K562 (cell line): Measurements from ENCODE around the gene GPHN. TPM values are rescaled to one million over a fixed set of nuclear protein-coding genes. Genes with fewer than 3 reads are reported as not detected.

ENCODE experiments used
- ATAC-seq: fragments of 200-7000 bp; cut with Tn5 transposase; 3 replicates; pipeline ENCODE4 v1.9.1; 2020; ENCODE audit warnings: moderate library complexity
- BruUV-seq: library from RNA; stranded (reverse); fragments of 400-500 nt; replicated peaks from 2 replicates; lab custom pipeline; 2021; lab: Mats Ljungman, UMichigan
- CTCF ChIA-PET: fragments of 300-600 bp; formaldehyde crosslinking; extraction: SDS; loops from one replicate; lab custom pipeline; 2021; ENCODE audit warnings: low intra/inter-chr PET ratio; lab: Yijun Ruan, JAX
- POLR2A ChIA-PET: fragments of 300-600, 350-650 bp; sonication (Branson Sonifier 250); formaldehyde crosslinking; extraction: SDS; loops from one replicate; lab custom pipeline; 2021; ENCODE audit warnings: antibody characterized with exemption, inconsistent platforms; lab: Yijun Ruan, JAX
- DNase-seq, 4 experiments: peaks; one replicate each; pipeline versions ENCODE4 v3.0.0 to v3.0.0-alpha.2; 2011 to 2018; ENCODE audit warnings: low spot score in 3 of 4, mixed read lengths in 3 of 4; ENCODE audit errors: extremely low read depth in 1 of 4
- FAIRE-seq: peaks from 2 replicates; lab custom pipeline; 2011; peaks lifted over from hg19 to GRCh38; lab: Jason Lieb, UNC
- H2AFZ ChIP-seq: 2 replicates; pipeline ENCODE4 v1.6.0; 2011; ENCODE audit warnings: low read depth, low read length, control low read depth, inconsistent platforms
- H3K27ac ChIP-seq: fragments of 200-600 bp; 3 replicates; pipeline ENCODE4 v1.8.0; 2011; ENCODE audit warnings: low read depth, mild to moderate bottlenecking, control low read depth, inconsistent platforms, low read length, moderate library complexity, mixed read lengths; ENCODE audit errors: extremely low read depth
- H3K27me3 ChIP-seq, 2 experiments: fragments of 300-600 bp in 1 of 2; 2 replicates in 1 of 2; 3 replicates in 1 of 2; pipeline versions ENCODE4 v1.6.0 to v1.8.0; 2011; ENCODE audit warnings: inconsistent platforms in 2 of 2, low read length in 2 of 2, mild to moderate bottlenecking in 1 of 2, mixed read lengths in 1 of 2, moderate library complexity in 1 of 2; ENCODE audit not compliant: control insufficient read depth in 2 of 2, insufficient read depth in 2 of 2
- H3K36me3 ChIP-seq: fragments of 300-600 bp; 3 replicates; pipeline ENCODE4 v1.8.0; 2011; ENCODE audit warnings: mild to moderate bottlenecking, low read length, inconsistent platforms; ENCODE audit not compliant: control insufficient read depth, insufficient read depth
- H3K4me1 ChIP-seq, 2 experiments: fragments of 200-600 bp in 1 of 2; replicated peaks in 1 of 2; 2 replicates in 1 of 2; 3 replicates in 1 of 2; pipeline versions ENCODE4 v1.5.1 to v1.8.0; 2011; ENCODE audit warnings: inconsistent platforms in 2 of 2, low read length in 2 of 2, mild to moderate bottlenecking in 1 of 2, mixed read lengths in 1 of 2, moderate library complexity in 1 of 2; ENCODE audit not compliant: control insufficient read depth in 2 of 2, insufficient read depth in 2 of 2
- H3K4me2 ChIP-seq: 2 replicates; pipeline ENCODE4 v1.6.1; 2011; ENCODE audit warnings: low read length, control low read depth, inconsistent platforms, mixed read lengths; ENCODE audit not compliant: insufficient read depth
- H3K4me3 ChIP-seq: fragments of 200-600 bp; sonication (generic), shearing (Covaris generic); 2 replicates; pipeline ENCODE4 v1.5.1; 2016; ENCODE audit warnings: control low read depth, inconsistent platforms
- H3K79me2 ChIP-seq: fragments of 200-600 bp; 3 replicates; pipeline ENCODE4 v1.8.0; 2011; ENCODE audit warnings: low read length, inconsistent platforms; ENCODE audit not compliant: control insufficient read depth, insufficient read depth
- H3K9ac ChIP-seq, 2 experiments: 2 replicates each; pipeline versions ENCODE4 v1.6.0 to v1.6.1; 2011; ENCODE audit warnings: low read depth in 2 of 2, low read length in 2 of 2, control low read depth in 1 of 2, inconsistent platforms in 1 of 2, mild to moderate bottlenecking in 1 of 2, mixed read lengths in 1 of 2; ENCODE audit not compliant: insufficient read depth in 1 of 2
- H3K9me1 ChIP-seq: one replicate; pipeline ENCODE4 v1.6.0; 2011; ENCODE audit warnings: inconsistent platforms, mild to moderate bottlenecking, low read length, moderate library complexity; ENCODE audit not compliant: control insufficient read depth, insufficient read depth
- H3K9me3 ChIP-seq: replicated peaks from 2 replicates; pipeline ENCODE4 v1.5.1; 2011; ENCODE audit warnings: low read depth, low read length, inconsistent platforms; ENCODE audit not compliant: control insufficient read depth, insufficient read depth
- H4K20me1 ChIP-seq: replicated peaks from 2 replicates; pipeline ENCODE4 v1.6.1; 2011; ENCODE audit warnings: low read length, inconsistent platforms, mixed read lengths; ENCODE audit not compliant: control insufficient read depth, insufficient read depth
- CTCF ChIP-seq, 3 experiments: IDR thresholded peaks in 2 of 3; conservative IDR thresholded peaks in 1 of 3; 2 replicates each; pipeline ENCODE4 v1.5.1; 2011 to 2012; ENCODE audit warnings: low read length in 3 of 3, mild to moderate bottlenecking in 3 of 3, control low read depth in 2 of 3, improper control_type of control experiment in 1 of 3, inconsistent platforms in 1 of 3, low read depth in 1 of 3, mixed read lengths in 1 of 3, moderate library complexity in 1 of 3; ENCODE audit not compliant: insufficient read depth in 2 of 3
- TEAD1 ChIP-seq, 2 experiments: fragments of 450-650 bp in 1 of 2; sonication (generic) in 1 of 2; formaldehyde crosslinking; IDR thresholded peaks; 2 replicates each; pipeline versions ENCODE4 v1.4.0 to v1.8.0; 2020 to 2022; ENCODE audit warnings: mild to moderate bottlenecking in 2 of 2, missing genetic modification reagents in 1 of 2
- TEAD2 ChIP-seq: fragments of 450-650 bp; IDR thresholded peaks from 2 replicates; pipeline ENCODE4 v1.6.1; 2016; ENCODE audit warnings: missing genetic modification characterization, control low read depth, missing compliant biosample characterization
- TEAD4 ChIP-seq, 2 experiments: sonication (generic) in 1 of 2; formaldehyde crosslinking in 1 of 2; IDR thresholded peaks; 2 replicates each; pipeline versions ENCODE4 v1.6.1 to v1.8.0; 2012 to 2022; ENCODE audit warnings: borderline replicate concordance in 1 of 2, inconsistent platforms in 1 of 2, low read length in 1 of 2, mild to moderate bottlenecking in 1 of 2, missing genetic modification reagents in 1 of 2
- ZNF134 ChIP-seq: fragments of 250-450 bp; sonication (Bioruptor Pico); conservative IDR thresholded peaks from 2 replicates; pipeline ENCODE4 v1.4.0; 2020
- WGBS: fragments of 100-300 bp; shearing (Covaris generic); methylation state at CpG from one replicate; pipeline ENCODE4 v1.1.6; 2016; ENCODE audit warnings: low coverage, mixed read lengths; ENCODE audit not compliant: insufficient coverage; ENCODE audit errors: missing lambda C conversion rate; 5-methylcytosine and 5-hydroxymethylcytosine counted together
- in situ Hi-C: fragments of 300-500 bp; cut with MboI; formaldehyde crosslinking; loops from 4 replicates; pipeline ENCODE4 v1.15.0; 2018; ENCODE audit warnings: inconsistent platforms, mixed read lengths
- intact Hi-C: fragments of 100-400 bp; cut with micrococcal nuclease; formaldehyde crosslinking; loops from 2 replicates; pipeline ENCODE4 v1.14.2; 2022
- polyA plus RNA-seq, 8 experiments: library from polyadenylated mRNA; depleted of rRNA in 4 of 8; stranded (reverse) in 5 of 8; unstranded in 3 of 8; fragments of >200 nt; fragmentation: Nextera tagmentation in 2 of 8; fragmentation: Illumina TruSeq in 1 of 8; extraction: Ambion mirVana in 2 of 8; extraction: Trizol in 1 of 8; gene quantifications; 2 replicates each; pipeline versions ENCODE4 v1.2.1 to v1.2.3, GENCODE V29; 2011 to 2014; ENCODE audit warnings: inconsistent platforms in 1 of 8, missing spikeins in 1 of 8
- total RNA-seq, 7 experiments: library from RNA; depleted of rRNA in 6 of 7; stranded (reverse); fragments of >200 nt in 6 of 7; fragmentation: Illumina TruSeq in 2 of 7; extraction: Trizol in 2 of 7; gene quantifications; 2 replicates each; pipeline versions ENCODE4 v1.2.1 to v1.2.3, GENCODE V29; 2011 to 2021; ENCODE audit warnings: low replicate concordance in 1 of 7

The GPHN gene
- total and polyA plus RNA-seq, 9 of the 15 experiments (the other 6 are each of a cell fraction or from before 2014, with no cell fraction given), result 5.9 to 16.0 (median 11.4) TPM

DNA sequence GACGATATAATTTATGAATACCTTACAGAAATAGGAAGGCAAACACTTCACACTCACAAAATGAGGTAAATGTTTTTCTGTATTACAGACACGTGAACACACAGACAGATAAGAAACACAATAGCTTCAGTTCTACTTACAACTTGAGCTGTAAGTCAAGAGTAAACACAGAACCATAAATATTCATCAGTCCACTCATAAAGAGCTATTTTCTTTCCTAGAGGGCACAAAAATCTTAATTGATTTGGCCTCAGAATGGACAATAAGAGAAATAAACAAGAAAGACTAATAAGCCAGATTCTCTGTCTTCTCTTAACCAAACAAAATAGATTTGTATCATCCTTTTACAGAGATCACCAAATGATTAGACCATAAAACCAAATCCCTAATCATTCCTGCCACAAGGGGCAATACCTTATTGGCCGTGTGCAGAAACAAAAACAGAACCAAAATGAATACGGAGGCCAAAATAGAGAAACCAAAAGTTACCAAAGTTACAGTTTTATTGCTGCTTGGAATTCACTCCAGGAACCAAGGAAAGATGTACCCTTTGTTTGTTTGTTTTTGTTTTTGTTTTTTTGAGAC, 643.2 kb downstream of the GPHN start:
- Histone ChIP-seq H2AFZ (no peak overlapping the region), H4K20me1 (no peaks in the 10 kb centered on the region), H3K9me3 (no peaks in the 10 kb centered on the region), H3K4me3 (no peak overlapping the region), H3K79me2 (no peaks in the 10 kb centered on the region), H3K9ac (no peak overlapping the region), H3K36me3 (no peaks in the 10 kb centered on the region), H3K27ac (no peak overlapping the region), H3K27me3 (no peaks in the 10 kb centered on the region), H3K4me2 (no peak overlapping the region), H3K4me1 (no peaks in the 10 kb centered on the region), H3K9me1 (no peaks in the 10 kb centered on the region)
- 43% methylated on average over 4 of the region's 4 CpGs for WGBS
- no TSS peak for BruUV-seq
- intact Hi-C loops (no loop called here), in situ Hi-C loops (no loop called here)
- ChIA-PET POLR2A (interaction anchor here (0.6 kb wide), 1 partner anchor 11 kb away, joined by 3 read pairs; no protein-coding TSS in a partner anchor), CTCF (no interaction called here)
- ATAC-seq, result no peak
- no peak for FAIRE-seq
- no peak for DNase-seq
- TF ChIP-seq ZNF134 (CRISPR knock-in tag) (no peak), TEAD1 (CRISPR knock-in tag; IDR thresholded peaks at IDR 0.05) (peak in 1 of 2 experiments; percentile 53; a peak in 1 of 4 replicates), CTCF (IDR thresholded peaks at IDR 0.05 in 2 of 3, conservative IDR thresholded peaks at IDR 0.05 in 1 of 3; ENCODE audit: insufficient read depth in 2 of 3, low read depth in 1 of 3, low read length in 3 of 3) (peak in 2 of 3 experiments; percentile 10 to 17; a peak in 1 of 6 replicates), TEAD2 (tag) (peak; percentile 64; the same call in 1 of the 2 replicates), TEAD4 (IDR thresholded peaks at IDR 0.05; ENCODE audit: low read length) (peak; percentile 35; the same call in 1 of the 2 replicates), TEAD4 (CRISPR knock-in tag; IDR thresholded peaks at IDR 0.05; ENCODE audit: borderline replicate concordance) (no peak)
